WTC11 (cell line): ENCODE measurements around the gene PCDH9.

ENCODE experiments used
- CTCF ChIP-seq: fragments of 200-600 bp; IDR thresholded peaks from 2 replicates; pipeline ENCODE4 v1.8.0; 2022; ENCODE audit warnings: antibody characterized with exemption
- ELF4 ChIP-seq: sonication (generic); formaldehyde crosslinking; IDR thresholded peaks from 2 replicates; pipeline ENCODE4 v1.8.1; 2022; ENCODE audit warnings: low read depth, mild to moderate bottlenecking, moderate library complexity, missing genetic modification reagents
- FOXK1 ChIP-seq: sonication (generic); formaldehyde crosslinking; IDR thresholded peaks from 2 replicates; pipeline ENCODE4 v1.8.0; 2022; ENCODE audit warnings: mild to moderate bottlenecking, moderate library complexity, missing genetic modification reagents
- ZNF263 ChIP-seq: sonication (generic); formaldehyde crosslinking; IDR thresholded peaks from 2 replicates; pipeline ENCODE4 v1.8.1; 2022; ENCODE audit warnings: low read depth, mild to moderate bottlenecking, moderate library complexity, missing genetic modification reagents

GRCh38 chr13:66328476-66328875 is 901.7 kb downstream of the PCDH9 start:
- TF ChIP-seq ELF4 (CRISPR knock-in tag) (no peak), ZNF263 (CRISPR knock-in tag) (no peak), CTCF (no peak), FOXK1 (CRISPR knock-in tag) (no peak)
